Muscle of arm (tissue), 12 donors: ENCODE results near the gene GREB1L. TPM values are rescaled to one million over a fixed set of nuclear protein-coding genes. Genes with fewer than 3 reads are reported as not detected.

Experiments
- DNase-seq: peaks from one replicate; pipeline ENCODE4 v3.0.0-alpha.2; 2013
- polyA plus RNA-seq, 12 donors: library from polyadenylated mRNA; unstranded; fragments of 120-200 nt; gene quantifications; one replicate each; pipeline ENCODE4 v1.2.1, GENCODE V29; 2013; ENCODE audit not compliant: insufficient read length in 12 of 12

Gene GREB1L
- polyA plus RNA-seq, 12 donors, result 3.6 to 14.8 (median 11.7) TPM; not detected in 1

GRCh38 chr18:21448299-21448698 lies 206.3 kb downstream of the GREB1L start:
- DNase-seq, result no peak

GRCh38 chr18:21449367-21450290 lies 207.6 kb downstream of the GREB1L start:
- no peak for DNase-seq

DNA sequence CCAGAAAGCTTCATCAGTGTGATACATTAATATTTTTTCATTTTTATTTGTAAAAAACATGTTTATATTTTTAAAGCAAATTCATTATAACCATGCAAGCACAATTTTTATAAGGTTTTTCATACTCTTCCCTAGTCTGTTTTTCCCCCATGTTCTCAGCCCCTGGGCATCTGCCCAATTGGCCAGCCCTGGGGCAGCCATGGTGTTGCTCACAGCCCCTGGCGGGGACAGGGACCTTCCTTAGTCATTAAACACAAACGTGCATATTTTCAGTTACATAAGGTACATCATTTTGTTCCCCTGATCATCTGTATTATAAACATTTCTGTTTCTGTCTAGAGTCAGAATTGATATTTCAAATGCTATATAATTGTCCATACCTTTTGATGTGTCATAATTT lies 208.5 kb downstream of the GREB1L start:
- DNase-seq, result no peak

- no peak for DNase-seq
Observed at GRCh38 chr18:21450913-21451312, 208.9 kb downstream of the GREB1L start.

- DNase-seq, result no peak
Observed at GRCh38 chr18:21451851-21452250, 209.8 kb downstream of the GREB1L start.

DNA sequence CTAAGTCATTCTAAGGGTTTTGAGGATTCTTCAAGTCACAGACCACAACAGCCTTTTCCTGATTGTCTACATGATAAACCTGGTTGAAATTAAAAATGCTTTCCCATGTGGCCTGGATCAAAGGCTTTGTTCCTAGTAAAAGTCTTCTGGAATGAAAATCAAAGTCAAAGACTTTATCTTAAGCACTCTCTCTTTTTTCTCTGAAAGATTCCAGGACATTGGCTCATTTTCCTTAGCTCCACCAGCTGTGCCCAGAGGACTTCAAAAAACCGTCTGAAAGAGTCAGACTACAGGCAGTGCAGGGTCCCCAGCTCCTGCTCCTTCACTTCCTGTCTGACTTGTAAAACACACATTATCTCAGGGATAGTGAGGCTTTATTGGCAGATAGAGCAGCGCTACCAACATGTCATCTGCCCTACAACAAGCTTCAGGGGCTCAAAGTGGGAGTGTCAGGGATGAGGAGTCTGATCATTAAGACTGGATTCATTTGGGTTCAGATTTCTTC lies 210.3 kb downstream of the GREB1L start:
- DNase-seq, result no peak

GRCh38 chr18:21452796-21453510 lies 210.9 kb downstream of the GREB1L start:
- DNase-seq, result no peak

GRCh38 chr18:21453511-21453901 lies 211.5 kb downstream of the GREB1L start:
- DNase-seq, result no peak

- DNase-seq, result no peak
Observed at GRCh38 chr18:21454725-21455124, 212.7 kb downstream of the GREB1L start.

DNA sequence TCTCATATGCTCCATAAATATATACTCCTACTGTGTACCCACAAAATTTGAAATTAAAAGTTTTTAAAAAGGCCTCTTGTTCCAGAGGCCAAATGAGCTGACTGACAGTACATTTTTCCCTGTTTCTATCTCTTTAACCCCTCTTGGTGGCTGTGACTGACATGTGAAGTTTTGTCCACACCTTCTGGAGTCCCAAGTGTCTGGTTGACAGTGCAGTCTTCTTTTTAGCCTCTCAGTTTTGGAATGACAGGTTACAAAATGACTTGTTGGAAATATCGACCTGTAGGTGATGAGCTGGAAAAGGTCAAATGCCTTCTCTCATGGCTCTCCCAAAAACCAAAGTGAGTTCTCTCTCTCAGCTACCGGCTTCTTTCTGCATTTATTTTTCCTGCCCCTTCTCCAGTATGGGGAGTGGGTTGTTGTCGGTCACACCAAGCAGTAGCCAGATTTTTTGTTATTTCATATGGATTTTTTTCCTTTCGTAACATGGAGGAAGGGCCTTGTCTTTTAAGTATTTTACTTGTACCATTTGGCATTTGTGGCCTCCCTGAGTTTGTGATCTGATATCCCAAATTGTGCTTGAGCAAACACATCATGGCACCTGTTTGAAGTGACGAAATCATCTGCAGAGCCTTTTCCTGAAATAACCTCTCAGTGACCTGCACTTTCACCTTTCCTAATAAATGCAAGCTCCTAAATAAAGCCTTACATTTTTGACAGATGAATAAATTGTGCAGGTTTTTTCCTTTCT lies 214.6 kb downstream of the GREB1L start:
- no peak for DNase-seq

DNA sequence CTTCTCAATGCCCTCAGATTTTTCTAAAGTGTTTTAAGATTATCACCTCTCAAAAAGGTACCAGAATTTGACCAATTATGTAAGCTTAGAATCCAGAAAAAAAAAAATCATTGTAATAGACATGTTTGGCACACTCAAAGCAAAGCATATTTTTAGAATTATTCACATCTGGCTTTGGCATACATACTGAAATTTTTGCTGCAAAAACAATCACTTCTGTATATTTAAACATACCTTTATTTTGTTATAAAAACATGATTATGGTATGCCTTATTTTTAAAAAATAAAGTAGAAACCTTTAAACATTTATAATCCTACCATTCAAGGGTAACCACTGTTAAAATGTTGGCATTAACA lies 215.1 kb downstream of the GREB1L start:
- DNase-seq, result no peak

GRCh38 chr18:21458310-21458709 lies 216.3 kb downstream of the GREB1L start:
- no peak for DNase-seq

GRCh38 chr18:21458788-21459187 lies 216.8 kb downstream of the GREB1L start:
- no peak for DNase-seq

- no peak for DNase-seq
Observed at GRCh38 chr18:21459706-21460286, 217.8 kb downstream of the GREB1L start.

GRCh38 chr18:21461460-21461859 lies 219.4 kb downstream of the GREB1L start:
- no peak for DNase-seq

DNA sequence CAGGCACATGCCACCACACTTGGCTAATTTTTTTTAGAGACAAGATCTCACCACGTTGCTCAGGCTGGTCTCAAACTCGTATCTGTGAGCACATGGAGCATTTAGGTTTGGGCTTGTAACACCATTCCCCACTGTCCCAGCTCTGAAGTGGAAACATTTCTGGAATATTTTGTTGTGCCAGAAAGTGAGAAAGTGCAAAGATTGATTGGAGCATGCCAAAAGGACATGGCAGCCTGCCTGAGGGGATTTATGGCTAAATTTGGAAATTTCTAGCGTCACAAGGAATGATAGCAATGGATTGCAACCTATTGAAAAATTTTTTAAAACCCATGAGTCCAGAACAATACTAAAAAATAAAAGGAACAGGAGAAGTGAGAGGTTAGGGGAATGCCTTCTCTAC lies 221.7 kb downstream of the GREB1L start:
- DNase-seq, result no peak

DNA sequence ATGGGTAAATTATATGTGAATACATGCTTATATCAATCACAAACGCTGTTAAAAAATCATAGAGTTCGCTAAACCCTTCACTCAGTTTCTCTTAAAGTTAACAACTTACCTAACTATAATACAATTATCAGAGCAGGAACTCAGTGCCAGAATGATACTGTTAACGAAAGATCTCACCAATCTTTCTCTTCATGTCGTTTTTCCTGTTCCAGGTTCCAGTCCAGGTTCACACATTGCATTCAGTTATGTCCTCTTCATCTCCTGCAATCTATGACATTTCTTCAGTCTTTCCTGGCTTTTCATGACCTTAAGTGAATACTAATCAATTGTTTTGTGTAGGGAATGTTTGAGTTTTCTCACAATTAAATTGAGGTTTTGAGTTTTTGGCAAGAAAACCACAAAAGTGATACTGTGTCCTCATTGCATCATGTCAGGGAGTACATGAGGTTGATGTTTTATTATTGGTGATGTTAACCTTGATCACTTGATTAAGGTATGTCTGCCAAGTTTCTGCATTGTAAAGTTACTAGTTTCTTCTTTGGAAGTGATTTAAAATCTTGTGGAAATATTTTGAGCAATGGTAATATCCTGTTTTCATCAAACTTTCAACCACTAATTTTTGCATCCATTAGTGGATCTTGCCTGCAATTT lies 226.6 kb downstream of the GREB1L start:
- no peak for DNase-seq

- DNase-seq, result no peak
Observed at GRCh38 chr18:21472741-21473140, 230.7 kb downstream of the GREB1L start.

- DNase-seq, result no peak
Observed at GRCh38 chr18:21474621-21475020, 232.6 kb downstream of the GREB1L start.

DNA sequence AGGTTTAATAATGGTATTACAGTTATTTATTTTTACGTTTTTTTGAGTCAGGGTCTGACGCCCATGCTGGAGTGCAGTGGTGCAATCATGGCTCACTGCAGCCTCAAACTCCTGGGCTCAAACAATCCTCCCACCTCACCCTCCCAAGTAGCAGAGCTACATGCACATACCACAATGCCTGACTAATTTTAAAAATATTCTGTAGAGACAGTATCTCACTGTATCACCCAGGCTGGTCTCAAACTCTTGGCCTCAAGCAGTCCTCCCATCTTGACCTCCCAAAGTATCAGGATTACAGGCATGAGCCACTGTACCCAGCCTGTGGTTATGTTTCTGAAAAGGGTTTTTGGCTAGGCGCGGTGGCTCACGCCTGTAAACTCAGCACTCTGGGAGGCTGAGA lies 237.7 kb downstream of the GREB1L start:
- no peak for DNase-seq

GRCh38 chr18:21481739-21482138 lies 239.7 kb downstream of the GREB1L start:
- no peak for DNase-seq
